Kidney (tissue), 14 donors: Measurements from ENCODE around the gene DTD1. TPM values are rescaled to one million over a fixed set of nuclear protein-coding genes. Genes with fewer than 3 reads are reported as not detected.

Source experiments
- DNase-seq, 5 donors: peaks; one replicate each; pipeline ENCODE4 v3.0.0-alpha.2; 2013 to 2020
- FAIRE-seq: peaks from 2 replicates; lab custom pipeline; 2012; peaks lifted over from hg19 to GRCh38; lab: Jason Lieb, UNC
- H3K27ac ChIP-seq, 2 donors: one replicate each; pipeline ENCODE4 v1.7.0; 2013; ENCODE audit warnings: low read depth in 2 of 2, low read length in 2 of 2, inconsistent platforms in 1 of 2
- H3K27me3 ChIP-seq: one replicate; pipeline ENCODE4 v1.7.1; 2013; ENCODE audit warnings: low read length, inconsistent platforms; ENCODE audit not compliant: control insufficient read depth, insufficient read depth
- H3K36me3 ChIP-seq, 3 donors: one replicate each; pipeline versions ENCODE4 v1.7.0 to v1.7.1; 2013; ENCODE audit warnings: low read length in 3 of 3, control low read depth in 1 of 3, inconsistent platforms in 1 of 3; ENCODE audit not compliant: insufficient read depth in 3 of 3, control insufficient read depth in 2 of 3
- H3K4me1 ChIP-seq, 3 donors: one replicate each; pipeline versions ENCODE4 v1.7.0 to v1.7.1; 2013; ENCODE audit warnings: low read length in 3 of 3, inconsistent platforms in 1 of 3, low read depth in 1 of 3; ENCODE audit not compliant: control insufficient read depth in 2 of 3, insufficient read depth in 2 of 3
- H3K4me3 ChIP-seq, 3 donors: one replicate each; pipeline versions ENCODE4 v1.7.0 to v1.8.1; 2013; ENCODE audit warnings: low read length in 3 of 3, control low read depth in 1 of 3, inconsistent platforms in 1 of 3
- H3K9ac ChIP-seq, 3 donors: one replicate each; pipeline versions ENCODE4 v1.7.0 to v1.7.1; 2013; ENCODE audit warnings: low read length in 3 of 3, control low read depth in 1 of 3, inconsistent platforms in 1 of 3
- H3K9me3 ChIP-seq, 3 donors: one replicate each; pipeline versions ENCODE4 v1.7.0 to v1.7.1; 2013; ENCODE audit warnings: low read length in 3 of 3, control low read depth in 1 of 3, inconsistent platforms in 1 of 3; ENCODE audit not compliant: control insufficient read depth in 2 of 3, insufficient read depth in 1 of 3
- intact Hi-C: fragments of 100-400 bp; cut with DNase I; formaldehyde crosslinking; loops from one replicate; pipeline ENCODE4 v1.11.1; 2022
- polyA plus RNA-seq: library from polyadenylated mRNA; stranded (reverse); fragments of 350-450 nt; fragmentation: Illumina TruSeq; extraction: RNeasy Lipid Tissue Mini Kit (QIAGEN cat#74804); gene quantifications from one replicate; pipeline ENCODE4 v1.2.3, GENCODE V29; 2014; ENCODE audit warnings: low read depth, low replicate concordance; ENCODE audit not compliant: insufficient read depth
- total RNA-seq: library from RNA; stranded (reverse); fragmentation: NEBNext Ultra II Directional; extraction: Animal tissue kit (Norgen Biotek cat#: 25700); gene quantifications from one replicate; pipeline ENCODE4 v1.2.1, GENCODE V29; 2021
- TF ChIP-seq, protein P1 (sequence below): IDR thresholded peaks from 3 replicates; pipeline ENCODE4 v1.5.1; 2012; ENCODE audit warnings: mild to moderate bottlenecking, moderate library complexity, borderline replicate concordance; ENCODE audit not compliant: insufficient read depth; ENCODE audit errors: extremely low read depth
- donor health status: control.
- donor health status: control.
- donor health status: control.
- donor health status: control.
- donor health status: control.
- donor health status: DM: yes; HTN: yes; CAD: no.
- donor health status: Normal renal cell carcinoma (clear cell type).

Gene DTD1
- total and polyA plus RNA-seq, 2 donors from 2014 or later, result 45.3 to 47.4 TPM

- no peak overlapping the region for H3K9ac ChIP-seq
- TF ChIP-seq, protein P1, sequence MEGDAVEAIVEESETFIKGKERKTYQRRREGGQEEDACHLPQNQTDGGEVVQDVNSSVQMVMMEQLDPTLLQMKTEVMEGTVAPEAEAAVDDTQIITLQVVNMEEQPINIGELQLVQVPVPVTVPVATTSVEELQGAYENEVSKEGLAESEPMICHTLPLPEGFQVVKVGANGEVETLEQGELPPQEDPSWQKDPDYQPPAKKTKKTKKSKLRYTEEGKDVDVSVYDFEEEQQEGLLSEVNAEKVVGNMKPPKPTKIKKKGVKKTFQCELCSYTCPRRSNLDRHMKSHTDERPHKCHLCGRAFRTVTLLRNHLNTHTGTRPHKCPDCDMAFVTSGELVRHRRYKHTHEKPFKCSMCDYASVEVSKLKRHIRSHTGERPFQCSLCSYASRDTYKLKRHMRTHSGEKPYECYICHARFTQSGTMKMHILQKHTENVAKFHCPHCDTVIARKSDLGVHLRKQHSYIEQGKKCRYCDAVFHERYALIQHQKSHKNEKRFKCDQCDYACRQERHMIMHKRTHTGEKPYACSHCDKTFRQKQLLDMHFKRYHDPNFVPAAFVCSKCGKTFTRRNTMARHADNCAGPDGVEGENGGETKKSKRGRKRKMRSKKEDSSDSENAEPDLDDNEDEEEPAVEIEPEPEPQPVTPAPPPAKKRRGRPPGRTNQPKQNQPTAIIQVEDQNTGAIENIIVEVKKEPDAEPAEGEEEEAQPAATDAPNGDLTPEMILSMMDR, result no peak
- H3K36me3 ChIP-seq, result no peaks in the 10 kb centered on the region
- H3K27ac ChIP-seq, result no peak overlapping the region
- no peaks in the 10 kb centered on the region for H3K27me3 ChIP-seq
- H3K4me3 ChIP-seq, result no peak overlapping the region
- FAIRE-seq, result no peak
- H3K4me1 ChIP-seq, result peaks cover 0 to 8% (median 5%) of the 10 kb centered on the region in 3 donors
- no peak for DNase-seq
- intact Hi-C loops, result no loop called here
- no peaks in the 10 kb centered on the region for H3K9me3 ChIP-seq
Observed at GRCh38 chr20:18705490-18705889, 117.6 kb downstream of the DTD1 start.

GRCh38 chr20:18705910-18706309, 118.1 kb downstream of the DTD1 start:
- FAIRE-seq, result no peak
- Histone ChIP-seq H3K9ac (no peak overlapping the region), H3K4me1 (peaks cover 0 to 8% (median 5%) of the 10 kb centered on the region in 3 donors), H3K4me3 (no peak overlapping the region), H3K27ac (no peak overlapping the region), H3K36me3 (no peaks in the 10 kb centered on the region), H3K9me3 (no peaks in the 10 kb centered on the region), H3K27me3 (no peaks in the 10 kb centered on the region)
- no peak for DNase-seq
- intact Hi-C loops, result no loop called here
- TF ChIP-seq, protein P1, result no peak

DNA sequence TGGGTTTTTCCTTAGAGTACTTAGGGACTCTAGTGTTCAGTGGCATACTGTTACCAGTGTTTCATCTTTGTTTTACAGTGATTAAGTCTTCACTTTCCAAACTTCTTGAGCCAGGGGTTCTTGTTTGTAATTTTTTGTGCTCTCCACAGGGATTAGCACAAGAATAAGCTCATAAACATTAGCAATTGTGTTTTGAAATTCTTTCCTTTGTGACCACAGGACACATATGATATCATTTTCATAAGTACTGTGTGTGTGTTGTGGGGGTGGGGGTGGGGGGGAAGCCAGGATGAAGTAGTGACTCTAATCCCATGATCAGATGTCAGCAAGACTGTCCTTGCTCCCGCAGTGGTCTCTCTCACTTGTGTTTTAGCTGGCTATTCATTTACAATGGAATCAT, 124.3 kb downstream of the DTD1 start:
- Histone ChIP-seq H3K9me3 (no peaks in the 10 kb centered on the region), H3K27me3 (no peaks in the 10 kb centered on the region), H3K4me1 (peaks cover 0 to 2% (median 0%) of the 10 kb centered on the region in 3 donors), H3K9ac (no peak overlapping the region), H3K4me3 (no peak overlapping the region), H3K36me3 (no peaks in the 10 kb centered on the region), H3K27ac (no peak overlapping the region)
- FAIRE-seq (no peak), DNase-seq (no peak)
- TF ChIP-seq, protein P1, result no peak
- intact Hi-C loops, result no loop called here

GRCh38 chr20:18712882-18713281, 125.0 kb downstream of the DTD1 start:
- H3K36me3 ChIP-seq, result no peaks in the 10 kb centered on the region
- H3K9ac ChIP-seq, result no peak overlapping the region
- H3K27me3 ChIP-seq, result no peaks in the 10 kb centered on the region
- FAIRE-seq (no peak), DNase-seq (no peak)
- TF ChIP-seq, protein P1, result no peak
- no peak overlapping the region for H3K27ac ChIP-seq
- H3K9me3 ChIP-seq, result no peaks in the 10 kb centered on the region
- H3K4me1 ChIP-seq, result peaks cover 0 to 2% (median under 1%) of the 10 kb centered on the region in 3 donors
- no peak overlapping the region for H3K4me3 ChIP-seq
- intact Hi-C loops, result no loop called here
